GM23248 (cell line): ENCODE measurements around the gene IFNAR2. TPM values are rescaled to one million over a fixed set of nuclear protein-coding genes. Genes with fewer than 3 reads are reported as not detected.
A peak's percentile ranks its signal among the peaks of the same experiment; 100 is the strongest.

ENCODE experiments used
- DNase-seq: peaks from one replicate; pipeline ENCODE4 v3.0.0-alpha.2; 2015
- H2AFZ ChIP-seq: fragments of 200-600 bp; sonication (generic); 2 replicates; pipeline ENCODE4 v1.6.1; 2016; ENCODE audit warnings: antibody characterized with exemption
- H3F3A ChIP-seq: fragments of 200-600 bp; sonication (generic); 2 replicates; pipeline ENCODE4 v1.6.1; 2016; ENCODE audit warnings: mild to moderate bottlenecking, antibody characterized with exemption, mixed run types; ENCODE audit not compliant: insufficient read depth
- H3K27ac ChIP-seq: fragments of 200-600 bp; sonication (generic); 2 replicates; pipeline ENCODE4 v1.5.1; 2016; ENCODE audit warnings: mild to moderate bottlenecking
- H3K27me3 ChIP-seq: fragments of 200-600 bp; sonication (generic); replicated peaks from 2 replicates; pipeline ENCODE4 v1.6.1; 2016; ENCODE audit warnings: mild to moderate bottlenecking; ENCODE audit not compliant: insufficient read depth
- H3K36me3 ChIP-seq: fragments of 200-600 bp; sonication (generic); 2 replicates; pipeline ENCODE4 v1.6.1; 2016; ENCODE audit warnings: low read depth, mild to moderate bottlenecking
- H3K4me1 ChIP-seq: fragments of 200-600 bp; sonication (generic); 2 replicates; pipeline ENCODE4 v1.6.1; 2016; ENCODE audit warnings: mild to moderate bottlenecking; ENCODE audit not compliant: insufficient read depth
- H3K4me2 ChIP-seq: fragments of 200-600 bp; sonication (generic); one replicate; pipeline ENCODE4 v1.6.1; 2016; ENCODE audit warnings: mild to moderate bottlenecking; ENCODE audit not compliant: unreplicated experiment
- H3K4me3 ChIP-seq: fragments of 200-600 bp; sonication (generic); 2 replicates; pipeline ENCODE4 v1.5.1; 2016; ENCODE audit warnings: mild to moderate bottlenecking
- H3K79me2 ChIP-seq: fragments of 200-600 bp; sonication (generic); 2 replicates; pipeline ENCODE4 v1.6.1; 2016; ENCODE audit warnings: mild to moderate bottlenecking; ENCODE audit not compliant: insufficient read depth
- H3K9ac ChIP-seq: fragments of 200-600 bp; sonication (generic); 2 replicates; pipeline ENCODE4 v1.6.1; 2016; ENCODE audit warnings: mild to moderate bottlenecking
- H3K9me2 ChIP-seq: fragments of 200-600 bp; sonication (generic); 2 replicates; pipeline ENCODE4 v1.6.1; 2016; ENCODE audit warnings: mixed run types, mild to moderate bottlenecking, moderate library complexity; ENCODE audit not compliant: insufficient read depth
- H3K9me3 ChIP-seq: fragments of 200-600 bp; sonication (generic); one replicate; pipeline ENCODE4 v1.6.1; 2017; ENCODE audit warnings: low read depth
- H4K20me1 ChIP-seq: fragments of 200-600 bp; sonication (generic); 2 replicates; pipeline ENCODE4 v1.6.0; 2016; ENCODE audit not compliant: insufficient read depth
- EZH2 ChIP-seq: fragments of 200-600 bp; sonication (generic); IDR thresholded peaks from 2 replicates; pipeline ENCODE4 v1.6.1; 2018; ENCODE audit warnings: antibody characterized with exemption, mild to moderate bottlenecking; ENCODE audit not compliant: insufficient read depth, poor library complexity, severe bottlenecking
- EZH2phosphoT487 ChIP-seq: fragments of 200-600 bp; sonication (generic); IDR thresholded peaks from 2 replicates; pipeline ENCODE4 v1.6.1; 2018; ENCODE audit warnings: antibody characterized with exemption, moderate library complexity, mild to moderate bottlenecking, low read depth; ENCODE audit not compliant: insufficient read depth
- WGBS, 2 experiments: methylation state at CpG; one replicate each; pipeline ENCODE4 v1.1.6; 2015 to 2017; ENCODE audit warnings: low lambda C conversion rate in 2 of 2, low coverage in 1 of 2; ENCODE audit errors: missing lambda C conversion rate in 2 of 2; 5-methylcytosine and 5-hydroxymethylcytosine counted together
- in situ Hi-C: fragments of 300-500 bp; cut with MboI; formaldehyde crosslinking; loops from 2 replicates; pipeline ENCODE4 v1.15.0; 2020
- polyA plus RNA-seq: library from polyadenylated mRNA; unstranded; fragments of >200 nt; fragmentation: Nextera tagmentation; extraction: Ambion mirVana; gene quantifications from 2 replicates; pipeline ENCODE4 v1.2.1, GENCODE V29; 2016
- total RNA-seq: library from RNA; depleted of rRNA; stranded (reverse); fragments of >200 nt; shearing (Covaris generic); gene quantifications from 2 replicates; pipeline ENCODE4 v1.2.3, GENCODE V29; 2014

Gene IFNAR2
- total and polyA plus RNA-seq, 2 experiments from 2014 or later: 4.0 to 21.8 TPM

DNA sequence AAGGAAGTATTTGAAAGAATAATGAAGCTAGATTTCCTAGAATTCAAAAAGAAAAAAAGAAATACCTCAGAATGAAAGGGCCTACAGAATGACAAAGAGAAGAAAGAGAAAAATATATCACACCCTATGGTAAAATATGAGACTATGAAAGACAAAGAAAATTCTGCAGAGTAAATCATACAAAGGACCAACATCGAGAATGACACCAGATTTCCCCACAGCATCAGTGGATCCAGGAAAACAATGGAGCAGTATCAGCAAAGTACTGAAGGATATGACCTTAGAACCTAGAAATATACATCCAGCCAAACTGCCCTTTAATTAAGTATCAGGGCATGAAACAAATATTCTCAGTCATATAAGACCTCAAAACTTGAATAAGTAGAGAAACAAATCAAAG lies 21.2 kb upstream of the IFNAR2 start:
- H3K27ac ChIP-seq: no peak overlapping the region
- no peaks in the 10 kb centered on the region for H3K9me2 ChIP-seq
- 33 to 37% methylated on average over 1 of the region's 1 CpG for WGBS, 2 experiments
- H3K4me1 ChIP-seq: peaks cover 16% of the 10 kb centered on the region
- TF ChIP-seq EZH2phosphoT487 (no peak), EZH2 (no peak)
- H3K36me3 ChIP-seq: no peaks in the 10 kb centered on the region
- H3K79me2 ChIP-seq: no peaks in the 10 kb centered on the region
- H3K9me3 ChIP-seq: no peaks in the 10 kb centered on the region
- no peak overlapping the region for H3K4me2 ChIP-seq
- no peak for DNase-seq
- H3F3A ChIP-seq: peaks cover 17% of the 10 kb centered on the region
- in situ Hi-C loops: no loop called here
- no peak overlapping the region for H3K4me3 ChIP-seq
- no peaks in the 10 kb centered on the region for H3K27me3 ChIP-seq
- no peaks in the 10 kb centered on the region for H4K20me1 ChIP-seq
- H3K9ac ChIP-seq: no peak overlapping the region
- H2AFZ ChIP-seq: no peak overlapping the region

DNA sequence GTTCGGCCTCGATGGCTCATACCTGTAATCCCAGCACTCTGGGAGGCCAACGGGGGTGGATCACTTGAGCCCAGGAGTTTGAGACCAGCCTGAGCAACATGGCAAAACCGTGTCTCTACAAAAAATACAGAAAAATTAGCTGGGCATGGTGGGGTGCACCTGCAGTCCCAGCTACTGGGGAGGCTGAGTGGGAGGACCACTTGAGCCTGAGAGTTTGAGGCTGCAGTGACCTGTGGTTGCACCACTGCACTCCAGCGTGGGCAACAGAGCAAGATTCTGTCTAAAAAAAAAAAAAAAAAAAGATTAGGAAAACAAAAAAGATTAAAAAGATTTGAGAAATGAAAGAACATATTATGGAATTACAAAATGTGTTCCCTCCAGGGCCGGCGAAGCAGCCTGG lies 18.4 kb upstream of the IFNAR2 start:
- TF ChIP-seq EZH2 (no peak), EZH2phosphoT487 (no peak)
- 0 out of 2 replicates have a peak, but pooled peaks cover 5% of the 10 kb centered on the region for H3F3A ChIP-seq
- no peaks in the 10 kb centered on the region for H3K27me3 ChIP-seq
- DNase-seq: no peak
- no peaks in the 10 kb centered on the region for H3K79me2 ChIP-seq
- WGBS, 2 experiments: 82 to 85% methylated on average over 6 to 7 of the region's 7 CpGs
- in situ Hi-C loops: no loop called here
- H3K4me1 ChIP-seq: peaks cover 7% of the 10 kb centered on the region
- H3K36me3 ChIP-seq: no peaks in the 10 kb centered on the region
- H3K27ac ChIP-seq: no peak overlapping the region
- H3K9ac ChIP-seq: no peak overlapping the region
- H4K20me1 ChIP-seq: no peaks in the 10 kb centered on the region
- H3K4me2 ChIP-seq: no peak overlapping the region
- H3K9me2 ChIP-seq: no peaks in the 10 kb centered on the region
- no peak overlapping the region for H3K4me3 ChIP-seq
- H3K9me3 ChIP-seq: no peaks in the 10 kb centered on the region
- H2AFZ ChIP-seq: no peak overlapping the region

DNA sequence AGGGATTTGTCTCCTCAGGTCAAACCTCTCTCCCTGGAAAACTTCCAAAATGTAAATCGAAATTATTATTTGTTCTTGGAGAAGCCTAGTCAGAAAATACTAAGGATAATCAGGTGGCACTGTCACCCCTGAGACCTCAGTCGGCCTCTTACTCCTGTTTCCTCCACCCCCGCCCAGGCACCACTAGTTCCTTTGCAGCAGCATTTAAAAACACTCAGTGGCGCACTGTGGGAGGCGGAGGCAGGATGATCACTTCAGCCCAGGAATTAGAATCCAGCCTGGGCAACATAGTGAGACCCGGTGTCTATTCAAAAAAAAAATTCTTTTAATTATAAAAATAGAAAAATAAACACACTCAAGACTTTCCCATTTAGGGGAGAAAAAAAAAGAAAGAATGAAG lies 18.0 kb upstream of the IFNAR2 start:
- in situ Hi-C loops: no loop called here
- Histone ChIP-seq H3K4me2 (peak overlapping the region; percentile 57), H3K4me1 (peaks cover 7% of the 10 kb centered on the region), H3K9ac (no peak overlapping the region), H3F3A (0 out of 2 replicates have a peak, but pooled peaks cover 5% of the 10 kb centered on the region), H3K27ac (no peak overlapping the region), H3K36me3 (no peaks in the 10 kb centered on the region), H3K9me3 (no peaks in the 10 kb centered on the region), H2AFZ (peak overlapping the region; percentile 74; the same call in 1 of the 2 replicates), H3K79me2 (no peaks in the 10 kb centered on the region), H3K27me3 (no peaks in the 10 kb centered on the region), H3K9me2 (no peaks in the 10 kb centered on the region), H4K20me1 (no peaks in the 10 kb centered on the region), H3K4me3 (no peak overlapping the region)
- DNase-seq: no peak
- TF ChIP-seq EZH2: no peak
- TF ChIP-seq EZH2phosphoT487: no peak
- WGBS, 2 experiments: 45 to 46% methylated on average over 6 of the region's 6 CpGs

DNA sequence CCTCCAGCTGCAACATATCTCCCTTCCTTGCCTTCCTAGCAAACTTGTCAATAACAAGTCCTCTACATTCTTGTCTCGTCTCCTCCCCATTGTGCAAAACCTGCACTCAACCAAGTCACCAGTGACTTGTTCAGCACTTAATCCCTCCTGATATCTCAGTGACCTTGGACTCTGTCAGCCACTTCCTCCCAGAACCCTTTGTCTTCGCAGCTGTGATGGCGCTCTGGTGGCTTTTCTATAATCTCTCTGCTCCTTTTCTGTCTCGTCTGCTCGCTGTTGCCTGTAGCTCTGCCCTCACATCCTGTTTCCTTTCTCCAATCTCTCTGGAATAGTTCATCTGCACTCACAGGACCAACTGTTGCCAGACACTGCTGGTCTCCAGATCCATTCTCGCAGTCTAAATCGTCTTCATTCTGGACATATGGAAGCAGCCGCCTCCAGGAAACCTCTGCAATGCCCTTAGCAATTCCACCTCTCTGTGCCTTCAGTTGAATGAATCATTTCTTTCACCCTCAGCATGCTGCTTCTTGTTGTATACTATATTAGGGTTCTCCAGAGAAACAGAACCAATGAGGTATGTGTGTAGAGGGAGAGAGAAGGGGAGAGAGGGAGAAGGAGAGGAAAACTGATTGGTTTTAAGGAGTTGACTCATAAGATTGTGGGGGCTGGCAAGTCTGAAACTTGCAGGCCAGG lies 17.4 kb upstream of the IFNAR2 start:
- TF ChIP-seq EZH2phosphoT487 (no peak), EZH2 (no peak)
- H3K9me2 ChIP-seq: no peaks in the 10 kb centered on the region
- H3K79me2 ChIP-seq: no peaks in the 10 kb centered on the region
- DNase-seq: peak; percentile 53
- H3K36me3 ChIP-seq: no peaks in the 10 kb centered on the region
- no peaks in the 10 kb centered on the region for H4K20me1 ChIP-seq
- 0 out of 2 replicates have a peak overlapping the region, but pooled peaks have one; percentile 4 for H3K27ac ChIP-seq
- 25 to 27% methylated on average over 8 of the region's 8 CpGs for WGBS, 2 experiments
- H3K9me3 ChIP-seq: no peaks in the 10 kb centered on the region
- H3F3A ChIP-seq: 0 out of 2 replicates have a peak, but pooled peaks cover 5% of the 10 kb centered on the region
- no peaks in the 10 kb centered on the region for H3K27me3 ChIP-seq
- peak overlapping the region; percentile 57 for H3K4me2 ChIP-seq
- H3K4me3 ChIP-seq: peak overlapping the region; percentile 24; the same call in 1 of the 2 replicates
- H2AFZ ChIP-seq: peak overlapping the region; percentile 74
- H3K9ac ChIP-seq: no peak overlapping the region
- in situ Hi-C loops: no loop called here
- peaks cover 7% of the 10 kb centered on the region for H3K4me1 ChIP-seq
